Mesothelial cell of epicardium (in vitro differentiated cells): ENCODE measurements around the gene SHANK2. TPM values are rescaled to one million over a fixed set of nuclear protein-coding genes. Genes with fewer than 3 reads are reported as not detected.

Experiments used
- DNase-seq, 2 experiments: peaks; one replicate each; pipeline ENCODE4 v3.0.0; 2021; ENCODE audit warnings: low spot score in 2 of 2; ENCODE audit not compliant: unreplicated experiment in 2 of 2
- H3K27ac Mint-ChIP-seq: 2 replicates; pipeline ENCODE4 v1.8.0; 2021; ENCODE audit warnings: mixed read lengths
- H3K27me3 Mint-ChIP-seq: 2 replicates; pipeline ENCODE4 v1.8.0; 2021; ENCODE audit warnings: low read depth, mixed read lengths
- H3K36me3 Mint-ChIP-seq: 2 replicates; pipeline ENCODE4 v1.8.0; 2021; ENCODE audit warnings: mixed read lengths
- H3K4me1 Mint-ChIP-seq: 2 replicates; pipeline ENCODE4 v1.8.0; 2021; ENCODE audit warnings: mixed read lengths
- H3K4me3 Mint-ChIP-seq: 2 replicates; pipeline ENCODE4 v1.8.0; 2021; ENCODE audit warnings: mild to moderate bottlenecking, moderate library complexity, mixed read lengths
- H3K9me3 Mint-ChIP-seq: 2 replicates; pipeline ENCODE4 v1.8.0; 2021; ENCODE audit warnings: mixed read lengths
- CTCF ChIP-seq: fragments of 200-600 bp; sonication (generic); IDR thresholded peaks from one replicate; pipeline ENCODE4 v1.5.0; 2021; ENCODE audit warnings: antibody characterized with exemption; ENCODE audit not compliant: unreplicated experiment
- total RNA-seq: library from RNA; stranded (reverse); gene quantifications from 3 replicates; pipeline ENCODE4 v1.2.1, GENCODE V29; 2021

Gene SHANK2
- total RNA-seq, 1 donor from 2014 or later: 2.1 TPM

- Mint-ChIP-seq H3K36me3 (peaks cover 7% of the 10 kb centered on the region), H3K9me3 (peaks cover 32% of the 10 kb centered on the region), H3K4me1 (peaks cover 2% of the 10 kb centered on the region), H3K27ac (no peak overlapping the region), H3K27me3 (no peaks in the 10 kb centered on the region), H3K4me3 (no peak overlapping the region)
- DNase-seq: no peak
- TF ChIP-seq CTCF: no peak
Observed at GRCh38 chr11:71227058-71227659, 25.2 kb downstream of the SHANK2 start.

GRCh38 chr11:71223671-71224660 lies 28.4 kb downstream of the SHANK2 start:
- Mint-ChIP-seq H3K4me3 (no peak overlapping the region), H3K36me3 (peaks cover 5% of the 10 kb centered on the region), H3K27ac (no peak overlapping the region), H3K4me1 (peaks cover 4% of the 10 kb centered on the region), H3K27me3 (no peaks in the 10 kb centered on the region), H3K9me3 (peaks cover 29% of the 10 kb centered on the region)
- DNase-seq: no peak
- no peak for TF ChIP-seq CTCF

- Mint-ChIP-seq H3K4me1 (peaks cover 4% of the 10 kb centered on the region), H3K36me3 (peaks cover 4% of the 10 kb centered on the region), H3K27ac (no peak overlapping the region), H3K9me3 (peaks cover 25% of the 10 kb centered on the region), H3K4me3 (no peak overlapping the region), H3K27me3 (no peaks in the 10 kb centered on the region)
- no peak for DNase-seq
- no peak for TF ChIP-seq CTCF
Observed at GRCh38 chr11:71223081-71223405, 29.3 kb downstream of the SHANK2 start.

- DNase-seq: no peak
- peaks cover 4% of the 10 kb centered on the region for H3K36me3 Mint-ChIP-seq
- no peak overlapping the region for H3K27ac Mint-ChIP-seq
- no peaks in the 10 kb centered on the region for H3K27me3 Mint-ChIP-seq
- peaks cover 4% of the 10 kb centered on the region for H3K4me1 Mint-ChIP-seq
- no peak for TF ChIP-seq CTCF
- peaks cover 20% of the 10 kb centered on the region for H3K9me3 Mint-ChIP-seq
- no peak overlapping the region for H3K4me3 Mint-ChIP-seq
Observed at GRCh38 chr11:71222318-71223080, 29.9 kb downstream of the SHANK2 start.

GRCh38 chr11:71221821-71222220 lies 30.6 kb downstream of the SHANK2 start:
- no peak overlapping the region for H3K27ac Mint-ChIP-seq
- TF ChIP-seq CTCF: no peak
- H3K4me1 Mint-ChIP-seq: peaks cover 4% of the 10 kb centered on the region
- peaks cover 13% of the 10 kb centered on the region for H3K9me3 Mint-ChIP-seq
- H3K4me3 Mint-ChIP-seq: no peak overlapping the region
- DNase-seq: no peak
- no peaks in the 10 kb centered on the region for H3K27me3 Mint-ChIP-seq
- peaks cover 4% of the 10 kb centered on the region for H3K36me3 Mint-ChIP-seq
